NCI-H69 (cell line): ENCODE results near the gene OR5M3.

ENCODE experiments used
- DNase-seq: peaks from one replicate; lab custom pipeline; 2025; lab: John Stamatoyannopoulos, UW

OR5M3 gene

GRCh38 chr11:56473252-56473651 is at the start of gene OR5M3:
OR5M3 (minus strand) TSS chr11:56473352; CDS start chr11:56470497, 2,855 bp downstream.
- no peak for DNase-seq

DNA sequence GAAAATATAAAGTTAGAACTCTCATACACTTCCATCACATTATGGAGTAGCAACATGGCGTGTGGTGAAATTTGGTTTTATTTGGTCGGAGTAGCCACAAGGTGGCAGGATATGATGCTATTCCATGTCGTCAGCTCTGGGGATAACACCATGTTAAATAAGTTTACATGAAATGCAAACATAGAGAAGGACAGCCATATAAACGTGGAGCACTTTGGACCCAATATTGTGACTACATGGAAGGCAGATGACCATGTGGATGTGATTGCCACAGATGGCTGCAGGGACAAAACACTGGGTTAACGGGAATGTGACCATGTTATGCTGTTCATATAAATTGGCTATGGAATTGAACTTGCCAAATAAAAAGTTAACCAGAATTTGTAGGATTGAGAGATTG is 48.9 kb upstream of the OR5M3 start:
- DNase-seq = no peak

GRCh38 chr11:56513280-56513679 is 40.1 kb upstream of the OR5M3 start:
- DNase-seq = no peak

GRCh38 chr11:56509439-56509838 is 36.3 kb upstream of the OR5M3 start:
- DNase-seq = no peak

DNA sequence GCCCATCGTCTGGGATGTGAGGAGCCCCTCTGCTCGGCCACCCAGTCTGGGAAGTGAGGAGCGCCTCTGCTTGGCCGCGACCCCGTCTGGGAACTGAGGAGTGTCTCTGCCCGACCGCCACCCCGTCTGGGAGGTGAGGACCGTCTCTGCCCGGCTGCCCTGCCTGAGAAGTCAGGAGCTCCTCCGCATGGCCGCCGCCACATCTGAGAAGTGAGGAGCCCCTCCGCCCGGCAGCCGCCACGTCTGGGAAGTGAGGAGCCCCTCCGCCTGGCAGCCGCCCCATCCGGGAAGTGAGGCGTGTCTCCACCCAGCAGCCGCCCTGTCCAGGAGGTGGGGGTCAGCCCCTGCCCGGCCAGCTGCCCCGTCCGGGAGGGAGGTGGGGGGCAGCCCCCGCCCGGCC is 23.9 kb upstream of the OR5M3 start:
- DNase-seq = no peak

GRCh38 chr11:56495117-56495516 is 22.0 kb upstream of the OR5M3 start:
- DNase-seq = no peak

- DNase-seq = no peak
Measured at GRCh38 chr11:56491270-56491669, 18.1 kb upstream of the OR5M3 start, which contains the start of gene OR5M8. OR5M8 (minus strand) TSS chr11:56491370; CDS start chr11:56491370, 0 bp downstream.

DNA sequence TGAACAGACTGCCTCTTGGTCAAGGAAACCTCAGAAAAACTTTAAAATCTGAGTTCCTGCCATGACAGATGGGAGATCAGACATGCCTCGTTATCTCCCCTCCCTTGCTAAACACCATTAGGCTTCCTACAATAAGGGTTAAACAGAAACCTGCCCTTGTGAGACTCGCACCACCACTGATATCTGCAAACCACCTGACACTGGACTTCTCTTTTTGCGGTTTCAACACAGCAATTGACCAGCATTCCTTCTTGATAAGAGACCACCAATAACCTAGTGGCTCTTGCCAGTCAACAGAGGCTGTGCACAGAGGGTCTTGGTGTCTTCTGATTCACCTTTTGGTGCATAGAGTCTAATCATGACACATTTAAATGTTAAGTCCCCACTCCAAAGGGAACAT is 13.6 kb upstream of the OR5M3 start:
- DNase-seq = no peak

DNA sequence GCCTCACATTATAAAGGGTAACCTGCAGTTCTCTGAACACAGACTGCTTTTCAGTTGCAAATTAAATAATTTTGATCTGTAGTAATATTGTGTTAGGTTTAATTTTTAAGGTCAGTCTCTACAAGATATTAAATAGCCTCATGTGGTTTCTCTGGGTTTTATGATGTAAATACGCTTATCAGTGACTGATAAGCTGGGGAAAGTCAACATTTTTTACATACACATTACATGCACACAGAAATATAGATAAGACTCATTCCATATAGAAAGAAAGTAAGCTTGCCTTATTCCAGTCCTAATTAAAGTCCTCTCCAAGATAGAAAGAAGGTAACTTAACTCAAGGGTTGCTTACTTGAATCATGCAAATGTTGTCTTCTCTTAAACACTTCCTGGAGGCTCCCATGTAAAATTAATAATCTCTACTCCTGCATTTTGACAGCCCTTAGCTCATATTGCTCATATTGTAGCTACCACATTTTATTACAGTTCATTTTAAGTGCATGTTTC is 1.6 kb upstream of the OR5M3 start:
- no peak for DNase-seq

DNA sequence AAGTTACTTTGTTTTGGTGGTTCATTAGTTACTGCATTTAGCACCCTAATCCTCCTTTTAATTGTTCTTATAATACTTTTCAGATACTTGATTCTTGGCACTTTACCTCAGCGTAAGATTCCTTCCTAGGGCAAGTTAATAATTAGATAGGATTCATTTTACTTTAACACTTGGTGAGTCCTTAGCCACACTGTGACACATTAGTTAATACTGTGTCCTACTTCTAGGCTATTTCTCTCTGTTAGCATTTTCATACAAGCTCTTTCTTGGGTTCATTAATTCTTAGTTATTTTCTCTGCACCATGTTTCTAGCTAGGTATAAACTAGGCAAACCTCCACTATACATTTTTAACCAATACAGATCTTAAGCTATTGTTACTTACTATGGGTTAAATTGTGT is 16.1 kb downstream of the OR5M3 start:
- DNase-seq = no peak

DNA sequence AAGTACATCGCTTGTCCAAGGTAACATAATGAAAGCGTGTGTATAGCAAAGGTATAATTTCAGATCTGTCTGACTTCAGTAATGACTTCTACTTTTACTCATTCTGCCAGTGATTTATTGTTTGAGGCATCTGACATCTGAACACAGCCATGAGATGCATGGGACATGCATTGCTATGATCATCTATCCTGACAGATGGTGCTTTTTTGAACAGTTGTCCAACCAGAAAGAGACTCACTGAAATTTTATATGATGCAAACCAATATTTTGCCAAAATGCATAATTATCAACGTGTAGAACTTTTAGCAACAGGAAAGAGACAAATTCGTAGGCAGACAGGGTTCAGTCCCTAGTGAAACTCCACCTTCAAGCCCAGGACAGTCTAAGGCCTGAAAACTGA is 19.6 kb downstream of the OR5M3 start:
- DNase-seq = no peak
